ENCODE results near the gene CCDC30.
A peak's percentile ranks its signal among the peaks of the same experiment; 100 is the strongest.

CCDC30 gene

DNA sequence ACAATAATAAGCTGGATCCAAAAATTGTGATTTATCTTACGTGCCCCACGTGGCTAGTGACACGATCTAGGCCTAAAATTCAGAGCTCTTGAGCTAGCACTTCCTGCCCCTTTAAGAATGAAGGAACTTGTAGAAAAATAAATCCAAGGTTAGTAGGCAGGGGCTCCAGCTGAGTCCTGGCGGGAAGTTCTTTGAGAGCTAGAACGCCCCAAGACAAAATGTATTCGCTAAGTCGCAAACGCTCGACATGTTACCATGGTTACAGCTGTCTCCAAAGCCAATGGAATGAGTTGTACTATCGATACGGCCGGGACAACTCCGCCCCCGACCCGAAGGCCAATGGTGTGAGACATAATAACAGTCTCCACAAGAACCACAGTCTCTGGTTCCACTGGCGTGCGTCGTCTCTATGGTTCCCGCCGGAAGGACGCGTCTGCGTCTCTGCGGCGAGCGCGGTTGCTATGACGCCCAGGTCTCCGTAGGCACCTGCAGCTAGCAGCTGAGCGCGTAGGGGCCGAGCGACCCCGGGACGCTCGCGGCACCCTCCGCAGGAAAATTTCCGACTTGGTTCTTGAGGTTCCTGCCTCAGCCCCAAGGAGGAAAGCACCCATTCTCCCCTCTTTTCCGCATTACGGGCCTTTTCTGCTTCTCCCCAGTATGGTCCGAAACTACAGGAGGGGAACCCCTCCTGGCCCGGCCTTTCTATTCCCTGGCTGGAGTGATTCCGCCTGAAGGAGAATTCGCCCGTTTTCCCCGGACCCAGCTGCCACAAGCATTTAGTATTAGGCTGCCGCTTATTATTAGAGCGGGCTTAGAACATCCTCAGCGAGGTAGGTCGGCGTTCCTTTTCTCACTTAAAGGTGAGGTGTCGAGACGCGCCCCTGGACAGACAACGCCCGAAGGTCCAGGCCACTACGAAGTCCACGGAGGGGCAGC, at the start of gene CCDC30:
CCDC30 (plus strand) TSS at position 459 of the 936 bp plus-strand sequence. CDS start 17,266 bp downstream, outside the sequence.
- peak; percentile 98 to 99 for DNase-seq

GRCh38 chr1:42414551-42415496, 48.3 kb upstream of the CCDC30 start:
- no peak for DNase-seq

DNA sequence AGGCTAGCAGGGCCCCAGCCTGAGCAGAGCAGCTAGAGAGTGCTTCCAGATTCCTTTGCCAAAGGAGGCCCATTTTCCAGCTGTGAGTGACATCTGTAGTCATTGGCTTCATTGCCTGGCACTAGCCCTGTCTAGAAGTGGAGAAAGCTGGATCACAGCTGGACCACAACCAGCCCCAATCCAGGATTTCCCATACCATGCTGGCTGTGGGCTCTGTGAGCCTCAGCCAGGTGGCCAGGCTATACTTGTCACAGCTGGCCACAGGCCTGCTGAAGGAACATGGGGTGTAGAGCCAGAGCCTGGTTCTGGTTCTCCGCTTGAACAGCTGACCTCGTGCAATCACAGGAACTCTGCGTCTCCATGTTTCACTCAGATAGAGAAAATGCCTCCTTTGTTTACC, 45.9 kb upstream of the CCDC30 start:
- DNase-seq: no peak

- DNase-seq: no peak
Observed at GRCh38 chr1:42418516-42418915, 44.6 kb upstream of the CCDC30 start.

- DNase-seq: no peak
Observed at GRCh38 chr1:42419126-42419821, 43.8 kb upstream of the CCDC30 start.

DNA sequence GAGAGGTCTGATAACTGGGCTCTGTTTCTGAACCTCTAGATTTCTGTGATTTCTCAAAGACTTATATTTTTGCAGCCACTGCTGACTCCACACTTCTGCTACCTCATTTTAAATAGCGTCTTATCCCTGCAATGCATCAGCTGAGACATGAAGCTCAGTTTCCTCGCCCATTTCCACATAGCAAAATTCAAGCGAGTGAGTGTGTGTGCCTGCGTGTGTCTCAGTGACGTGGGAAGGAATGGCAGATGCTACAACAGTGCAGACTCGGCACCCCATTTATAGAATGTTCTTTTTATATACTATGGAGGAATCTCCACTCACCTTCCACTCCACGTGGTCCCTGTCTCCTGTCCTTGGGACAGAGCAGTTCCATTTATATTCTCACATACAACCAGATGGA, 43.0 kb upstream of the CCDC30 start:
- no peak for DNase-seq

- no peak for DNase-seq
Observed at GRCh38 chr1:42420911-42421585, 42.0 kb upstream of the CCDC30 start.

- no peak for DNase-seq
Observed at GRCh38 chr1:42422737-42423136, 40.3 kb upstream of the CCDC30 start.

DNA sequence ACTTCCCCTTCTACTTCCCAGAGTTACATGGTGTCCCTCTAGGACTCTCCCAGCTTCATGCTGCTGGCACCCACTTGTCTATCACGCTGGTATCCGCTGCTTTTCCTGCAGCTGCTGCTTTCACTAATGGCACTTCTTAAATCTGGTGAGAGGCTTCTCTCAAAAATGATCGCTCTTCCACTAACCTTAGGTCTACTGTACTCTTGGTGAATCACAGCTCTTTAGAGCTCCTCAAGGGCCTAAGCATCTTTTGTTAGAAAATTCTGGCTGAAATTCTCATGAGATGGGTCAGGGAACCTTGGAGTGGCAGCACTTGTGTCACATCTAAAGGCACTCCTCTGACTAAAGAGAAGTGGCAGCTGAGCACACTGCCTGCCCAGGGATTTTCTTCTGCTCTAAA, 39.4 kb upstream of the CCDC30 start:
- DNase-seq: no peak

GRCh38 chr1:42424201-42424600, 38.9 kb upstream of the CCDC30 start:
- no peak for DNase-seq

DNA sequence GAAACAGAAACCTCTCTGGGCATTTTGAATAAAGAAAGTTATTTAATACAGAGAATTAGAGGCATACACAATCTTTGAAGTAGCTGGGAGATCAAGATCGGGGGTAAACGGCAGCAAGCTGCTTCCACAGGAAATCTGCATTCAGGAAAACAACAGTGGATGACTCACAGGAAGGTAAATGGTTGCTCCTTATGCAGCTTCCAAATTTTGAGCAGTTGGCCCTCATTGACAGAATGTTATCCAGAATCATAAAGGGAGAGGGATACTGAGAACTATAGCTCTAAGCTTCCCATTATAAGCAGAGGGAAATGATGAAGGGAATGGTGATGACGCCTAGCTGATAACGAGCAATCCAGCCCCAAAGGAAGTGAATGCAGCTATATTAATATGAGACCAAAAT, 35.8 kb upstream of the CCDC30 start:
- DNase-seq: no peak

GRCh38 chr1:42429603-42430002, 33.5 kb upstream of the CCDC30 start:
- DNase-seq: no peak

DNA sequence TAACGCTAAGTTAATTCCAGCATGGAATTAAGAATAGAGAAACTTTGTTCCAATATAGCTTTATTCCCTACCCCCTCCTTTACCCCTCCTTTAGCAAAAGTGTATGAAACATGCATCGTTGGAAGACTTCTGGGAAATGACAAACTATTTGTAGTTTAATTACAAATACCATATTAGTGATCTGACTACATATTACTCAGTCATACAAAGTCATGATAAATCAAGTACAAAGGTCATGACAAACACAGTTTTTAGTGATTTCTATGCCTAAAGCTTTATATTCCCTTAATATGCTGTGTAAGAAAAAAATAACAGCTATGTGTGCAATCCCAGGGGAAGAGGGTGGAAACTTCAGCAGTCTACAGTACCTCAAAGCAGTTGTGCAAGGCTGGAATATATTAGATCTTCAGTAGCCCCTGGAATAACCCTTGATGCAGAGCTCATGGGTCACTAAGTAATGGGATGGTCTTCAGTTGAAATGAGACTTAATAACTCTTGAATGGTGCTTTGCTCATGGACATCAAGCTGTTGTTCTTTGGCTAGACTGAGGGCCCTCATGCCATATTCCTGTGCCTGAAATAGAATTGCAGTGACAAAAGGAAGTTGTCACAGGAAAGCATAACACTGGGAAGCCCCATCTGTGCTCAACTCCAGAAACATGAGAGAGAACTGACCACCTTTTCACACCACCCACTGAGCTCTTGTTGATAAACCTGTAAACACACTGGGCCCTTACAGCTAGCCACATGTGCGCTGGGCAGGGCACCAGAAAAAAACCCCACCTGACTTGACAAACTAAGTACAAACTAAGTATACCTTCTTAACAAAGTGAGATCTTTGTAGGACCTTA, 32.6 kb upstream of the CCDC30 start:
- no peak for DNase-seq

- no peak for DNase-seq
Observed at GRCh38 chr1:42431514-42431913, 31.6 kb upstream of the CCDC30 start.

DNA sequence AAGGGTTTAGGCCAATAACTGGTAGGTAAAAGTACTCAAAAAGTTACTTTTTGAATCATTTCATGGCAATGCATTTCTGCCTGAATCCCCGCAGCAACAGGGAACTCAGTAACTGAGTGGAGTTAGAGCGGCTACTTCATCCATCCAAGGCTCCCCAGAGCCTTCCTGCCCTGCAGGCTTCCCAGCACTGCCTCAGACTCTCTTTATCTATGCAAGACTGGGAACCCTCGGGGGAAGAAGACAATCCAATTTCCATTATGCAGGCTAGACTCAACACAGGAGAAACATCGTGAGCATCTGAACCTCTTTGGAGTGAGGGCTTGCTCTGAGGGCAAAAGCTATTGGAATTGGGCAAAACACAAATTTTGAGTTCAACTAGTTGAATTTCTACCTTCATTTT, 30.4 kb upstream of the CCDC30 start:
- no peak for DNase-seq

- no peak for DNase-seq
Observed at GRCh38 chr1:42433369-42433768, 29.7 kb upstream of the CCDC30 start.

DNA sequence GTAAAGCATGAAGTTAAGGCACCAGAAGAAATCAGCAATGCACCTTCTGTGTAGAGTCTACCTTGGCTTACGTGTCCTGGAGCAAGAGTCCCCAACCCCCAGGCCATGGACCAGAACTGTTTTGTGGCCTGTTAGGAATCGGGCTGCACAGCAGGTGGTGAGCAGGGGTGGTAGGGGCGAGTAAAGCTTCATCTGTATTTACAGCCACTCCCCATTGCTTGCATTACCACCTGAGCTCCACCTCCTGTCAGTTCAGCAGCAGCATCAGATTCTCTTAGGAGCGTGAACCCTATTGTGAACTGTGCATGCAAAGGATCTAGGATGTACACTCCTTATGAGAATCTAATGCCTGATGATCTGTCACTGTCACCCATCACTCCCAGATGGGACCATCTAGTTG, 28.7 kb upstream of the CCDC30 start:
- DNase-seq: no peak

DNA sequence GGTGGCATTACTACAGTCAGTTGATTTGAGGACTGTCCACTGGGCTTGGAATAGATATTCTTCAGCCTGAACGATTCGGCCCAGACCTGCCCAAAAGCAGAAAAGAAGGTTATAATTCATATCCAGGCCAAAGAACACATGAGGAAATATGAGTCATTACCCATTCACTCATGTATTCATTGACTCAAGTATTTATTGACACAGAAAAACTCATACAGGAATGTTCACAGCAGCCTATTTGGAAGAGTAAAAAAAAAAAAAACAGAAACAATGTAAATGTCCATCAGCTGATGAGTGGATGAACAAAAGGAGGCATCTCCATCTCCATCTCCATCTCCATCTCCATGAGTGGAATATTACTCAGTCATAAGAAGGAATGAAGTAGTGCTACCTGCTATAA, 23.1 kb upstream of the CCDC30 start:
- DNase-seq: no peak

DNA sequence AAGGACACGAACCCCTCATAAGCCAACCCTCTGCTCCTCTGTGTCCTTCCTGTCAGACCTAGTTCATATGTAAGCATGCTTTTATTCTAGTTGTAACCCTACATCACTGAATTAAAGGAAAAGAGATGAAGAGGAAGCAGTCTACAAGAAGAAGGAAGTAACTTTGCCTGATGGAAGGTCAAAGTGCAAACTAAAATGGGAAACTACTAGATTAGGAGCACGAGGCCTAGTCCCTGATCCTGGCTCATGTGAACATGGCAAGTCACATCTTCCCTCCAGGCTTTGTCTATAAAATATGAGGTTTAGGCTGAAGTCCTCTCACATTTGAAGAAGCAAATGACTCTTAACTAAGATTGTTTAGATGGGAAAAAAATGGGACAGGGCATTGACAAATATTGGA, 20.4 kb upstream of the CCDC30 start:
- no peak for DNase-seq

DNA sequence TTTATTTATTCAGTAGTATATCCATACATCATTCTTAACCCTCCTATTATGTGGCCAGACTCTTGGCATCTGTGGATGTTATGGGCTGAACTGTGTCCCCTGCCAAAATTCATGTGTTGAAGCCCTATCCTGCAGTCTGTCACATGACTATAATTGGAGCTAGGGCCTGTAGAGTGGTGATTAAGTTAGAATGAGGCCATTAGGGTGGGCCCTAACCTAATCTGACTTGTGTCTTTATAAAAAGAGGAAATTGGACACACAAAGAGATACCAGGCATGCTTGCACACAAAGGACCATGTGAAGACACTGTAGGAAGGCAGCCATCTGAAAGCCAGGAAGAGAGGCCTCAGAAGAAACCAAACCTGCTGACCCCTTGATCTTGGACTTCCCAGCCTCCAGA, 13.8 kb upstream of the CCDC30 start:
- DNase-seq: no peak

GRCh38 chr1:42450061-42450460, 13.0 kb upstream of the CCDC30 start:
- no peak for DNase-seq
